Measurements from ENCODE around the gene SYNPR.

GRCh38 chr3:63508771-63509170 lies 230.7 kb downstream of the SYNPR start:
- TF ChIP-seq POLR2A (IDR thresholded peaks at IDR 0.05) (no peak), CTCF (IDR thresholded peaks at IDR 0.05) (no peak)

Measured in right lobe of liver (tissue), 4 donors.